Left cardiac atrium (tissue), 4 donors: ENCODE data around the gene GLUD1. TPM values are rescaled to one million over a fixed set of nuclear protein-coding genes. Genes with fewer than 3 reads are reported as not detected.
"Not testable (repeated sequence)": the region's sequence is repeated elsewhere in the genome, so short reads cannot be mapped to it uniquely, and the experiment has no call there.

ENCODE experiments used
- ATAC-seq, 2 donors: fragments of 200-7000 bp; cut with Tn5 transposase; one replicate each; pipeline ENCODE4 v1.9.1; 2020; ENCODE audit warnings: mild to moderate bottlenecking in 2 of 2, moderate library complexity in 2 of 2
- DNase-seq: peaks from one replicate; pipeline ENCODE4 v3.0.0-alpha.2; 2020
- intact Hi-C, 2 donors: fragments of 100-400 bp; cut with DNase I; formaldehyde crosslinking; loops; one replicate each; pipeline versions ENCODE4 v1.14.1 to v1.15.1; 2022 to 2023
- total RNA-seq, 2 donors: library from RNA; stranded (reverse); fragmentation: NEBNext Ultra II Directional; extraction: Animal tissue kit (Norgen Biotek cat#: 25700); gene quantifications; one replicate each; pipeline ENCODE4 v1.2.1, GENCODE V29; 2021
- donor health status: DM: no; HTN: yes; CAD: no.
- donor health status: DM: no; HTN: yes; CAD: no; lungs with severe emphysema.
- donor health status: DM: yes; HTN: yes; CAD: no.
- donor health status: Dilated cardiomyopathy.

GLUD1 gene
- total RNA-seq, 2 donors from 2014 or later: 81.7 to 91.4 TPM

GRCh38 chr10:87092861-87093631 is 1.6 kb downstream of the GLUD1 start:
- ATAC-seq (no peak), DNase-seq (no peak)
- intact Hi-C loops: no loop called here

- intact Hi-C loops: no loop called here
- DNase-seq (no peak), ATAC-seq (no peak)
Measured at GRCh38 chr10:87092376-87092860, 2.2 kb downstream of the GLUD1 start.

- no peak for DNase-seq
- no peak for ATAC-seq
- intact Hi-C loops: no loop called here
Measured at GRCh38 chr10:87090779-87091178, 3.9 kb downstream of the GLUD1 start.

- no peak for ATAC-seq
- DNase-seq: no peak
- intact Hi-C loops: no loop called here
Measured at GRCh38 chr10:87089746-87090145, 4.9 kb downstream of the GLUD1 start.

GRCh38 chr10:87085537-87085936 is 9.1 kb downstream of the GLUD1 start:
- intact Hi-C loops: no loop called here
- DNase-seq (no peak), ATAC-seq (no peak)

GRCh38 chr10:87084291-87084782 is 10.3 kb downstream of the GLUD1 start:
- ATAC-seq: peak; percentile 34 to 72
- intact Hi-C loops, DNase-seq: not testable (repeated sequence)

GRCh38 chr10:87083576-87084290 is 10.9 kb downstream of the GLUD1 start:
- ATAC-seq: peak; percentile 27 to 80
- intact Hi-C loops, DNase-seq: not testable (repeated sequence)

GRCh38 chr10:87082219-87082618 is 12.4 kb downstream of the GLUD1 start:
- intact Hi-C loops, DNase-seq: not testable (repeated sequence)
- peak in 1 of 2 donors; percentile 38 for ATAC-seq

- DNase-seq, intact Hi-C loops, ATAC-seq: not testable (repeated sequence)
Measured at GRCh38 chr10:87081574-87081973, 13.1 kb downstream of the GLUD1 start.

GRCh38 chr10:87080621-87081020 is 14.0 kb downstream of the GLUD1 start:
- ATAC-seq, intact Hi-C loops, DNase-seq: not testable (repeated sequence)

- DNase-seq (no peak), ATAC-seq (no peak)
- intact Hi-C loops: no loop called here
Measured at GRCh38 chr10:87079106-87079836, 15.4 kb downstream of the GLUD1 start.

GRCh38 chr10:87076421-87076820 is 18.2 kb downstream of the GLUD1 start:
- DNase-seq, intact Hi-C loops, ATAC-seq: not testable (repeated sequence)

- intact Hi-C loops: no loop called here
- DNase-seq (no peak), ATAC-seq (no peak)
Measured at GRCh38 chr10:87072449-87072848, 22.2 kb downstream of the GLUD1 start.

GRCh38 chr10:87068281-87068680 is 26.4 kb downstream of the GLUD1 start:
- DNase-seq: no peak
- intact Hi-C loops: no loop called here

GRCh38 chr10:87066865-87067264 is 27.8 kb downstream of the GLUD1 start:
- no peak for DNase-seq
- intact Hi-C loops: no loop called here
- no peak for ATAC-seq

More at GRCh38 chr10:87068281-87068680, 26.4 kb downstream of the GLUD1 start:
- no peak for ATAC-seq

GRCh38 chr10:87066178-87066577 is 28.5 kb downstream of the GLUD1 start:
- intact Hi-C loops: no loop called here
- ATAC-seq (no peak), DNase-seq (no peak)

- no peak for DNase-seq
- intact Hi-C loops: no loop called here
- no peak for ATAC-seq
Measured at GRCh38 chr10:87064651-87065050, 30.0 kb downstream of the GLUD1 start.

GRCh38 chr10:87060280-87060928 is 34.2 kb downstream of the GLUD1 start:
- ATAC-seq (no peak), DNase-seq (no peak)
- intact Hi-C loops: no loop called here

GRCh38 chr10:87059401-87059800 is 35.2 kb downstream of the GLUD1 start:
- DNase-seq (no peak), ATAC-seq (no peak)
- intact Hi-C loops: no loop called here
